DND-41 (cell line): ENCODE measurements around the gene ADD1.

ENCODE experiments used
- ATAC-seq: fragments of 200-7000 bp; cut with Tn5 transposase; 3 replicates; pipeline ENCODE4 v1.9.1; 2021; ENCODE audit warnings: low read depth; ENCODE audit not compliant: insufficient read depth
- DNase-seq: peaks from one replicate; pipeline ENCODE4 v3.0.0-alpha.2; 2020
- H2AFZ ChIP-seq: 2 replicates; pipeline ENCODE4 v1.6.0; 2012; ENCODE audit warnings: low read depth, low read length
- H3K27ac ChIP-seq: 2 replicates; pipeline ENCODE4 v1.5.1; 2012; ENCODE audit warnings: low read length, inconsistent platforms
- H3K27me3 ChIP-seq: fragments of 200-600 bp; sonication (generic); 2 replicates; pipeline ENCODE4 v1.6.0; 2012; ENCODE audit warnings: low read length, mild to moderate bottlenecking, inconsistent platforms; ENCODE audit not compliant: insufficient read depth, poor library complexity
- H3K36me3 ChIP-seq: 2 replicates; pipeline ENCODE4 v1.5.1; 2012; ENCODE audit warnings: low read length, inconsistent platforms; ENCODE audit not compliant: insufficient read depth
- H3K4me1 ChIP-seq: 2 replicates; pipeline ENCODE4 v1.5.1; 2012; ENCODE audit warnings: mild to moderate bottlenecking, low read length; ENCODE audit not compliant: insufficient read depth
- H3K4me2 ChIP-seq: 2 replicates; pipeline ENCODE4 v1.6.0; 2012; ENCODE audit warnings: mild to moderate bottlenecking, moderate library complexity, low read length, inconsistent platforms; ENCODE audit not compliant: insufficient read depth
- H3K4me3 ChIP-seq, 2 experiments: fragments of 200-600 bp in 1 of 2; shearing (Covaris generic) in 1 of 2; 2 replicates each; pipeline ENCODE4 v1.5.1; 2012 to 2016; ENCODE audit warnings: inconsistent platforms in 2 of 2, low read length in 2 of 2, mild to moderate bottlenecking in 2 of 2, low read depth in 1 of 2, moderate library complexity in 1 of 2
- H3K79me2 ChIP-seq: 2 replicates; pipeline ENCODE4 v1.6.0; 2012; ENCODE audit warnings: low read length, inconsistent platforms; ENCODE audit not compliant: insufficient read depth
- H3K9ac ChIP-seq: 2 replicates; pipeline ENCODE4 v1.6.0; 2012; ENCODE audit warnings: low read depth, mild to moderate bottlenecking, inconsistent platforms, low read length, moderate library complexity
- H3K9me3 ChIP-seq: 2 replicates; pipeline ENCODE4 v1.5.1; 2012; ENCODE audit warnings: low read length, moderate library complexity, mild to moderate bottlenecking, inconsistent platforms; ENCODE audit not compliant: insufficient read depth, severe bottlenecking
- H4K20me1 ChIP-seq: 2 replicates; pipeline ENCODE4 v1.6.0; 2012; ENCODE audit warnings: low read length; ENCODE audit not compliant: insufficient read depth
- CTCF ChIP-seq: IDR thresholded peaks from 2 replicates; pipeline ENCODE4 v1.5.1; 2012; ENCODE audit warnings: borderline replicate concordance, low read length, moderate library complexity, mild to moderate bottlenecking; ENCODE audit not compliant: poor library complexity, severe bottlenecking; ENCODE audit errors: extremely low read depth
- EZH2 ChIP-seq: IDR thresholded peaks from 3 replicates; pipeline ENCODE4 v1.6.1; 2012; ENCODE audit warnings: borderline replicate concordance, low read depth, mild to moderate bottlenecking, moderate library complexity, low read length, inconsistent platforms; ENCODE audit not compliant: severe bottlenecking

Gene ADD1

GRCh38 chr4:2839060-2839459 is 4.6 kb upstream of the ADD1 start:
- DNase-seq, result no peak
- peak overlapping the region in 1 of 2 experiments; percentile 61; a peak in 2 of 4 replicates for H3K4me3 ChIP-seq
- H3K4me2 ChIP-seq, result peak overlapping the region; percentile 76
- peaks cover 4% of the 10 kb centered on the region for H3K9me3 ChIP-seq
- peaks cover 40% of the 10 kb centered on the region for H3K4me1 ChIP-seq
- TF ChIP-seq EZH2 (no peak), CTCF (no peak)
- peak overlapping the region; percentile 82; the same call in 1 of the 2 replicates for H3K27ac ChIP-seq
- H3K9ac ChIP-seq, result peak overlapping the region; percentile 62
- H3K79me2 ChIP-seq, result peaks cover 33% of the 10 kb centered on the region
- no peak for ATAC-seq
- no peaks in the 10 kb centered on the region for H3K27me3 ChIP-seq
- no peaks in the 10 kb centered on the region for H4K20me1 ChIP-seq
- H3K36me3 ChIP-seq, result no peaks in the 10 kb centered on the region; the same call in 1 of the 2 replicates
- peak overlapping the region; percentile 82 for H2AFZ ChIP-seq

- Histone ChIP-seq H3K79me2 (peaks cover 65% of the 10 kb centered on the region), H2AFZ (peak overlapping the region; percentile 87), H3K4me1 (peaks cover 57% of the 10 kb centered on the region), H3K4me2 (peak overlapping the region; percentile 94), H3K4me3 (peak overlapping the region; percentile 62 to 97; a peak in 3 of 4 replicates), H3K27me3 (no peaks in the 10 kb centered on the region), H4K20me1 (peaks cover 22% of the 10 kb centered on the region), H3K36me3 (peaks cover 3% of the 10 kb centered on the region; the same call in 1 of the 2 replicates), H3K27ac (peak overlapping the region; percentile 71), H3K9ac (peak overlapping the region; percentile 86), H3K9me3 (peaks cover 4% of the 10 kb centered on the region)
- ATAC-seq (no peak), DNase-seq (no peak)
- no peak for TF ChIP-seq EZH2
- no peak for TF ChIP-seq CTCF
These were observed 869 bp upstream of the ADD1 start for GRCh38 chr4:2842687-2843262.

GRCh38 chr4:2843941-2844584 is 419 bp downstream of the ADD1 start:
- ATAC-seq (no peak; the same call in 1 of the 3 replicates), DNase-seq (no peak)
- Histone ChIP-seq H3K79me2 (peaks cover 68% of the 10 kb centered on the region), H3K4me3 (peak overlapping the region; percentile 89 to 97), H3K4me1 (peaks cover 45% of the 10 kb centered on the region), H3K9me3 (peaks cover 4% of the 10 kb centered on the region), H3K27ac (peak overlapping the region; percentile 71), H3K27me3 (no peaks in the 10 kb centered on the region), H2AFZ (peak overlapping the region; percentile 73), H3K9ac (peak overlapping the region; percentile 86), H3K36me3 (peaks cover 3% of the 10 kb centered on the region; the same call in 1 of the 2 replicates), H4K20me1 (peaks cover 31% of the 10 kb centered on the region), H3K4me2 (peak overlapping the region; percentile 76)
- no peak for TF ChIP-seq EZH2
- TF ChIP-seq CTCF, result no peak
